SK-N-SH treated with all-trans-retinoic acid at 6 μM for 48 hours (cell line): ENCODE measurements around the gene KIF17.

Experiments
- ATAC-seq: fragments of 200-7000 bp; cut with Tn5 transposase; 3 replicates; pipeline ENCODE4 v1.9.1; 2020; ENCODE audit warnings: mild to moderate bottlenecking, moderate library complexity
- ARNTL ChIP-seq: fragments of 450-650 bp; formaldehyde crosslinking; IDR thresholded peaks from 2 replicates; pipeline ENCODE4 v1.5.0; 2020; ENCODE audit warnings: low read depth, mild to moderate bottlenecking, moderate library complexity, borderline replicate concordance
- BACH2 ChIP-seq: fragments of 250-450 bp; sonication (Bioruptor Pico); IDR thresholded peaks from 2 replicates; pipeline ENCODE4 v1.9.0; 2021; ENCODE audit warnings: mild to moderate bottlenecking, borderline replicate concordance
- CSDC2 ChIP-seq: fragments of 250-450 bp; sonication (Bioruptor Pico); IDR thresholded peaks from 2 replicates; pipeline ENCODE4 v1.5.0; 2020; ENCODE audit warnings: mild to moderate bottlenecking, moderate library complexity
- ESRRG ChIP-seq: fragments of 250-450 bp; sonication (Bioruptor Pico); IDR thresholded peaks from 2 replicates; pipeline ENCODE4 v1.6.1; 2021; ENCODE audit warnings: mild to moderate bottlenecking
- GLIS3 ChIP-seq: fragments of 250-450 bp; sonication (Bioruptor Pico); IDR thresholded peaks from 2 replicates; pipeline ENCODE4 v1.5.0; 2020; ENCODE audit warnings: mild to moderate bottlenecking, moderate library complexity
- ISL1 ChIP-seq: fragments of 250-450 bp; sonication (Bioruptor Pico); IDR thresholded peaks from 2 replicates; pipeline ENCODE4 v2.1.2; 2022; ENCODE audit warnings: mild to moderate bottlenecking, moderate library complexity
- OSR1 ChIP-seq: fragments of 250-450 bp; sonication (Bioruptor Pico); IDR thresholded peaks from 2 replicates; pipeline ENCODE4 v1.8.0; 2022; ENCODE audit warnings: moderate library complexity, mild to moderate bottlenecking, inconsistent platforms
- POU6F1 ChIP-seq: fragments of 250-450 bp; sonication (Bioruptor Pico); IDR thresholded peaks from 2 replicates; pipeline ENCODE4 v1.8.0; 2021; ENCODE audit warnings: low read depth, mild to moderate bottlenecking, moderate library complexity, borderline replicate concordance
- PPARA ChIP-seq: fragments of 250-450 bp; sonication (Bioruptor Pico); IDR thresholded peaks from 2 replicates; pipeline ENCODE4 v1.5.0; 2020; ENCODE audit warnings: mild to moderate bottlenecking, borderline replicate concordance
- RARB ChIP-seq: fragments of 250-450 bp; sonication (Bioruptor Pico); IDR thresholded peaks from 2 replicates; pipeline ENCODE4 v1.8.0; 2021; ENCODE audit warnings: mild to moderate bottlenecking, moderate library complexity
- TCF4 ChIP-seq: fragments of 250-450 bp; sonication (Bioruptor Pico); IDR thresholded peaks from 2 replicates; pipeline ENCODE4 v1.8.0; 2021; ENCODE audit warnings: mild to moderate bottlenecking, moderate library complexity, borderline replicate concordance
- TOX ChIP-seq: fragments of 250-450 bp; sonication (Bioruptor Pico); IDR thresholded peaks from 2 replicates; pipeline ENCODE4 v1.8.0; 2021; ENCODE audit warnings: mild to moderate bottlenecking, moderate library complexity, borderline replicate concordance
- TSHZ2 ChIP-seq: fragments of 250-450 bp; sonication (Bioruptor Pico); IDR thresholded peaks from 2 replicates; pipeline ENCODE4 v1.5.0; 2020; ENCODE audit warnings: mild to moderate bottlenecking, moderate library complexity
- ZC3H10 ChIP-seq: fragments of 250-450 bp; sonication (Bioruptor Pico); IDR thresholded peaks from 2 replicates; pipeline ENCODE4 v1.5.1; 2021; ENCODE audit warnings: mild to moderate bottlenecking, moderate library complexity
- ZFP3 ChIP-seq: fragments of 250-450 bp; sonication (Bioruptor Pico); IDR thresholded peaks from 2 replicates; pipeline ENCODE4 v1.5.0; 2020; ENCODE audit warnings: mild to moderate bottlenecking, moderate library complexity
- ZFP30 ChIP-seq: fragments of 450-650 bp; formaldehyde crosslinking; IDR thresholded peaks from 2 replicates; pipeline ENCODE4 v1.5.0; 2022; ENCODE audit warnings: mild to moderate bottlenecking, moderate library complexity
- ZNF565 ChIP-seq: fragments of 450-650 bp; formaldehyde crosslinking; conservative IDR thresholded peaks from 2 replicates; pipeline ENCODE4 v1.5.0; 2020; ENCODE audit warnings: low read depth, mild to moderate bottlenecking, moderate library complexity
- ZNF70 ChIP-seq: fragments of 450-650 bp; formaldehyde crosslinking; IDR thresholded peaks from 2 replicates; pipeline ENCODE4 v1.5.0; 2020; ENCODE audit warnings: mild to moderate bottlenecking, moderate library complexity
- ZNF8 ChIP-seq: fragments of 450-650 bp; formaldehyde crosslinking; IDR thresholded peaks from 2 replicates; pipeline ENCODE4 v1.5.0; 2020; ENCODE audit warnings: mild to moderate bottlenecking, moderate library complexity
- TF ChIP-seq, protein P1 (sequence below): fragments of 250-450 bp; sonication (Bioruptor Pico); IDR thresholded peaks from 2 replicates; pipeline ENCODE4 v1.5.1; 2021; ENCODE audit warnings: mild to moderate bottlenecking, moderate library complexity

The KIF17 gene

GRCh38 chr1:20660847-20661206 is 57.0 kb downstream of the KIF17 start:
- no peak; the same call in 2 of the 3 replicates for ATAC-seq
- TF ChIP-seq RARB = no peak
- TF ChIP-seq ARNTL (CRISPR knock-in tag) = no peak
- TF ChIP-seq BACH2 (CRISPR knock-in tag) = no peak
- no peak for TF ChIP-seq ISL1 (CRISPR knock-in tag)
- TF ChIP-seq TCF4 (CRISPR knock-in tag) = no peak
- TF ChIP-seq ZNF8 (CRISPR knock-in tag) = no peak
- TF ChIP-seq POU6F1 (CRISPR knock-in tag) = no peak
- TF ChIP-seq ZC3H10 (CRISPR knock-in tag) = no peak
- TF ChIP-seq, protein P1, sequence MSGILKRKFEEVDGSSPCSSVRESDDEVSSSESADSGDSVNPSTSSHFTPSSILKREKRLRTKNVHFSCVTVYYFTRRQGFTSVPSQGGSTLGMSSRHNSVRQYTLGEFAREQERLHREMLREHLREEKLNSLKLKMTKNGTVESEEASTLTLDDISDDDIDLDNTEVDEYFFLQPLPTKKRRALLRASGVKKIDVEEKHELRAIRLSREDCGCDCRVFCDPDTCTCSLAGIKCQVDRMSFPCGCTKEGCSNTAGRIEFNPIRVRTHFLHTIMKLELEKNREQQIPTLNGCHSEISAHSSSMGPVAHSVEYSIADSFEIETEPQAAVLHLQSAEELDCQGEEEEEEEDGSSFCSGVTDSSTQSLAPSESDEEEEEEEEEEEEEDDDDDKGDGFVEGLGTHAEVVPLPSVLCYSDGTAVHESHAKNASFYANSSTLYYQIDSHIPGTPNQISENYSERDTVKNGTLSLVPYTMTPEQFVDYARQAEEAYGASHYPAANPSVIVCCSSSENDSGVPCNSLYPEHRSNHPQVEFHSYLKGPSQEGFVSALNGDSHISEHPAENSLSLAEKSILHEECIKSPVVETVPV (CRISPR knock-in tag) = no peak
- TF ChIP-seq ZNF70 = no peak

DNA sequence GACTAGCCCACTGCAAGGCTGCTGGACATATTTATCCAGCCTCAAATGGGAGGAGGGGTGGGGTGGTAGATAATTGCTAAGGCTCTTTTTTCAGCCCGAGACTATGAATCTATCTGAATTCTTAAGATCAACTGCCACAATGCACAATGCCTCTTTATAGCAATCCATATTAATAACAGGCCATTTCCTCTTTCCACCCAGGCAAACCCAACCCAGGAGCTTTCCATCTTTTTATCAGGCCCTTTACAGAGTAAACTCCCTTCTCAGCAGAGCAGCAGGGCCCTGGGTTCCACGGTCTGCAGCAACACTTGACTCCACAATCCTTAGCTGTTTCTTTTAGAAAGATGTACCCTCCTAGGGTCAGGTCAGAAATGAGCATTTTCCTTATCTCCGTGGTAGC is 57.4 kb downstream of the KIF17 start:
- ATAC-seq = no peak

More for the DNA sequence above, 57.4 kb downstream of the KIF17 start:
- TF ChIP-seq ZFP3 = no peak
- no peak for TF ChIP-seq ZC3H10 (CRISPR knock-in tag)
- TF ChIP-seq ZNF8 (CRISPR knock-in tag) = no peak
- TF ChIP-seq ZNF70 = no peak
- TF ChIP-seq ZFP30 (CRISPR knock-in tag) = no peak
- no peak for TF ChIP-seq PPARA (CRISPR knock-in tag)
- no peak for TF ChIP-seq GLIS3 (CRISPR knock-in tag)
- no peak for TF ChIP-seq TSHZ2 (CRISPR knock-in tag)
- no peak for TF ChIP-seq ZNF565 (CRISPR knock-in tag)
- TF ChIP-seq ESRRG (CRISPR knock-in tag) = no peak
- no peak for TF ChIP-seq ISL1 (CRISPR knock-in tag)
- TF ChIP-seq TOX = no peak
- no peak for TF ChIP-seq CSDC2 (CRISPR knock-in tag)
- no peak for TF ChIP-seq BACH2 (CRISPR knock-in tag)
- TF ChIP-seq, protein P1 (CRISPR knock-in tag) = no peak
- no peak for TF ChIP-seq POU6F1 (CRISPR knock-in tag)
- TF ChIP-seq OSR1 (CRISPR knock-in tag) = no peak
- TF ChIP-seq, all 23 proteins: peak for 0
